ENCODE measurements around the gene COLEC11. TPM values are rescaled to one million over a fixed set of nuclear protein-coding genes. Genes with fewer than 3 reads are reported as not detected.
A peak's percentile ranks its signal among the peaks of the same experiment; 100 is the strongest.

COLEC11 gene
- total and polyA plus RNA-seq, 2 of the 13 experiments (the other 11 are each of a cell fraction or from before 2014, with no cell fraction given) = 1.5 to 3.0 TPM

DNA sequence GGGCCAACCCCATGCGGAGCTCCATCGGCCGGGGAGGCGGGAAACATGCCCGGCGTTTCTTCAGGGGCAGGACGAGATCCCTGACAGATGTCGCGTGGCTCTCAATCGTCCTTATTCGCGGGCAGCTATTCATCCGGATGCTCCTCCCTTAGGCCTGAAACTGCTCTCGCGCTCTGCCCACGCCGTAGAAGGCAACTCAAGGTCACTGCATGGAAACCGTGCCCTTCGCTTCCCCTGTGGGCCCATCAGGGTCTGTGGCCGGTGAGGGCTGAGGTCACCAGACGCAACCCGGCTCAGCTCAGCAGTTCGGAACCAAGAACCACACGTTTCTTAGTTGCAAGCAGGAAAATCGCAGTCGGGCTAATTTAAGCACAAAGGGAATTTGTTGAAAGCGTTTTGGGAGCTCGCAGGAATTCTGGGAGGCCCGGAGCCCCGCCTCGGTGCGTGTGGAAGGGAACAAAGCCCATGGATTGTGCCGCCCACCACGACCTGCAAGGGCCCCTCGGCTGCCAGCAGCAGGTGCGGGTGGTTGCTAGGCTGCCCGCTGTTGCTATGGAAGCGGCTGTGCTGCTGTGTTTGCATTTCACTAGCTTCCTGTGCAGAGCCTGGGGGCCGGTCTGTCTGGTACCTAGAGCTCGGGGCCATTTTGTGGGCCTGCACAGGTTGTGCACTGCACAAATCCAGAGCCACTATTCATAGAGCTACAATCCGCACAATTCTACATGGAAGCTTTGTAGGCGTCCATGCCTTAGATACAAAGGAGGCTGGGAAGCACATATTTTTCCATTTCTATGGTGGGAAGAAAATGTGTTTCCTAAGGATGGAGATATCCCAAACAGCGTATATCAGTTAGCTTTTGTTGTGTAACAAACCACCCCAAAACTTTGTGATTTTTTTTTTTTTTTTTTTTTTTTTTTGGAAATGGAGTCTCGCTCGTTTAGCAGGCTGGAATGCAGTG lies 57.1 kb downstream of the COLEC11 start (continued):
- TF ChIP-seq, protein P1, sequence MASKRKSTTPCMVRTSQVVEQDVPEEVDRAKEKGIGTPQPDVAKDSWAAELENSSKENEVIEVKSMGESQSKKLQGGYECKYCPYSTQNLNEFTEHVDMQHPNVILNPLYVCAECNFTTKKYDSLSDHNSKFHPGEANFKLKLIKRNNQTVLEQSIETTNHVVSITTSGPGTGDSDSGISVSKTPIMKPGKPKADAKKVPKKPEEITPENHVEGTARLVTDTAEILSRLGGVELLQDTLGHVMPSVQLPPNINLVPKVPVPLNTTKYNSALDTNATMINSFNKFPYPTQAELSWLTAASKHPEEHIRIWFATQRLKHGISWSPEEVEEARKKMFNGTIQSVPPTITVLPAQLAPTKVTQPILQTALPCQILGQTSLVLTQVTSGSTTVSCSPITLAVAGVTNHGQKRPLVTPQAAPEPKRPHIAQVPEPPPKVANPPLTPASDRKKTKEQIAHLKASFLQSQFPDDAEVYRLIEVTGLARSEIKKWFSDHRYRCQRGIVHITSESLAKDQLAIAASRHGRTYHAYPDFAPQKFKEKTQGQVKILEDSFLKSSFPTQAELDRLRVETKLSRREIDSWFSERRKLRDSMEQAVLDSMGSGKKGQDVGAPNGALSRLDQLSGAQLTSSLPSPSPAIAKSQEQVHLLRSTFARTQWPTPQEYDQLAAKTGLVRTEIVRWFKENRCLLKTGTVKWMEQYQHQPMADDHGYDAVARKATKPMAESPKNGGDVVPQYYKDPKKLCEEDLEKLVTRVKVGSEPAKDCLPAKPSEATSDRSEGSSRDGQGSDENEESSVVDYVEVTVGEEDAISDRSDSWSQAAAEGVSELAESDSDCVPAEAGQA (IDR thresholded peaks at IDR 0.05; ENCODE audit: low read depth) = peak; percentile 38; the same call in 1 of the 2 replicates
- TF ChIP-seq, protein P1 (CRISPR knock-in tag; IDR thresholded peaks at IDR 0.05; ENCODE audit: borderline replicate concordance) = no peak
- no peak for TF ChIP-seq RAD51 (IDR thresholded peaks at IDR 0.05; ENCODE audit: borderline replicate concordance)
- TF ChIP-seq, protein P2, sequence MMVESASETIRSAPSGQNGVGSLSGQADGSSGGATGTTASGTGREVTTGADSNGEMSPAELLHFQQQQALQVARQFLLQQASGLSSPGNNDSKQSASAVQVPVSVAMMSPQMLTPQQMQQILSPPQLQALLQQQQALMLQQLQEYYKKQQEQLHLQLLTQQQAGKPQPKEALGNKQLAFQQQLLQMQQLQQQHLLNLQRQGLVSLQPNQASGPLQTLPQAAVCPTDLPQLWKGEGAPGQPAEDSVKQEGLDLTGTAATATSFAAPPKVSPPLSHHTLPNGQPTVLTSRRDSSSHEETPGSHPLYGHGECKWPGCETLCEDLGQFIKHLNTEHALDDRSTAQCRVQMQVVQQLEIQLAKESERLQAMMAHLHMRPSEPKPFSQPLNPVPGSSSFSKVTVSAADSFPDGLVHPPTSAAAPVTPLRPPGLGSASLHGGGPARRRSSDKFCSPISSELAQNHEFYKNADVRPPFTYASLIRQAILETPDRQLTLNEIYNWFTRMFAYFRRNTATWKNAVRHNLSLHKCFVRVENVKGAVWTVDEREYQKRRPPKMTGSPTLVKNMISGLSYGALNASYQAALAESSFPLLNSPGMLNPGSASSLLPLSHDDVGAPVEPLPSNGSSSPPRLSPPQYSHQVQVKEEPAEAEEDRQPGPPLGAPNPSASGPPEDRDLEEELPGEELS (CRISPR knock-in tag; IDR thresholded peaks at IDR 0.05) = no peak; the same call in 1 of the 2 replicates
- no peak for TF ChIP-seq FOSL2 (CRISPR knock-in tag; IDR thresholded peaks at IDR 0.05)
- no peak for TF ChIP-seq ZNF775 (CRISPR knock-in tag; IDR thresholded peaks at IDR 0.05; ENCODE audit: borderline replicate concordance)
- TF ChIP-seq, protein P3, sequence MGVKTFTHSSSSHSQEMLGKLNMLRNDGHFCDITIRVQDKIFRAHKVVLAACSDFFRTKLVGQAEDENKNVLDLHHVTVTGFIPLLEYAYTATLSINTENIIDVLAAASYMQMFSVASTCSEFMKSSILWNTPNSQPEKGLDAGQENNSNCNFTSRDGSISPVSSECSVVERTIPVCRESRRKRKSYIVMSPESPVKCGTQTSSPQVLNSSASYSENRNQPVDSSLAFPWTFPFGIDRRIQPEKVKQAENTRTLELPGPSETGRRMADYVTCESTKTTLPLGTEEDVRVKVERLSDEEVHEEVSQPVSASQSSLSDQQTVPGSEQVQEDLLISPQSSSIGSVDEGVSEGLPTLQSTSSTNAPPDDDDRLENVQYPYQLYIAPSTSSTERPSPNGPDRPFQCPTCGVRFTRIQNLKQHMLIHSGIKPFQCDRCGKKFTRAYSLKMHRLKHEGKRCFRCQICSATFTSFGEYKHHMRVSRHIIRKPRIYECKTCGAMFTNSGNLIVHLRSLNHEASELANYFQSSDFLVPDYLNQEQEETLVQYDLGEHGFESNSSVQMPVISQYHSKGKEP (CRISPR knock-in tag; IDR thresholded peaks at IDR 0.05) = no peak
- no peak for TF ChIP-seq ZNF382 (CRISPR knock-in tag; IDR thresholded peaks at IDR 0.05; ENCODE audit: borderline replicate concordance)
- peak; percentile 95 for TF ChIP-seq ZMYM3 (CRISPR knock-in tag; IDR thresholded peaks at IDR 0.05)
- no peak for TF ChIP-seq SIX4 (CRISPR knock-in tag; IDR thresholded peaks at IDR 0.05)
- TF ChIP-seq POLR2A (IDR thresholded peaks at IDR 0.05; ENCODE audit: insufficient read depth in 1 of 2, low read depth in 2 of 2, low read length in 2 of 2) = peak in 1 of 2 experiments; percentile 46; a peak in 2 of 4 replicates
- peak; percentile 80 for TF ChIP-seq EED (CRISPR knock-in tag; IDR thresholded peaks at IDR 0.05)
- 0 out of 2 replicates have a peak, but pooled peaks have one; percentile 39 for TF ChIP-seq ZNF569 (CRISPR knock-in tag; IDR thresholded peaks at IDR 0.05; ENCODE audit: borderline replicate concordance)
- no peak for TF ChIP-seq SP140L (CRISPR knock-in tag; IDR thresholded peaks at IDR 0.05; ENCODE audit: borderline replicate concordance)
- no peak for TF ChIP-seq GLI4 (CRISPR knock-in tag; IDR thresholded peaks at IDR 0.05; ENCODE audit: borderline replicate concordance)
- TF ChIP-seq RCOR2 (CRISPR knock-in tag; IDR thresholded peaks at IDR 0.05) = peak; percentile 32; the same call in 1 of the 2 replicates
- no peak for TF ChIP-seq ZNF776 (CRISPR knock-in tag; IDR thresholded peaks at IDR 0.05)
- TF ChIP-seq ZSCAN21 (CRISPR knock-in tag; IDR thresholded peaks at IDR 0.05; ENCODE audit: borderline replicate concordance) = no peak
- 0 out of 2 replicates have a peak, but pooled peaks have one; percentile 31 for TF ChIP-seq POLR2G (IDR thresholded peaks at IDR 0.05; ENCODE audit: low read depth, low read length)
- no peak for TF ChIP-seq TSC22D2 (CRISPR knock-in tag; IDR thresholded peaks at IDR 0.05; ENCODE audit: borderline replicate concordance)
